SIG-M5 treated with dmso at 0.1 percent for 504 hours (cell line): ENCODE results near the gene TRPV4.

ENCODE experiments used
- DNase-seq: peaks from one replicate; lab custom pipeline; 2025; ENCODE audit not compliant: unreplicated experiment; lab: John Stamatoyannopoulos, UW

TRPV4 gene

GRCh38 chr12:109808876-109809646, 24.1 kb downstream of the TRPV4 start:
- DNase-seq = no peak

DNA sequence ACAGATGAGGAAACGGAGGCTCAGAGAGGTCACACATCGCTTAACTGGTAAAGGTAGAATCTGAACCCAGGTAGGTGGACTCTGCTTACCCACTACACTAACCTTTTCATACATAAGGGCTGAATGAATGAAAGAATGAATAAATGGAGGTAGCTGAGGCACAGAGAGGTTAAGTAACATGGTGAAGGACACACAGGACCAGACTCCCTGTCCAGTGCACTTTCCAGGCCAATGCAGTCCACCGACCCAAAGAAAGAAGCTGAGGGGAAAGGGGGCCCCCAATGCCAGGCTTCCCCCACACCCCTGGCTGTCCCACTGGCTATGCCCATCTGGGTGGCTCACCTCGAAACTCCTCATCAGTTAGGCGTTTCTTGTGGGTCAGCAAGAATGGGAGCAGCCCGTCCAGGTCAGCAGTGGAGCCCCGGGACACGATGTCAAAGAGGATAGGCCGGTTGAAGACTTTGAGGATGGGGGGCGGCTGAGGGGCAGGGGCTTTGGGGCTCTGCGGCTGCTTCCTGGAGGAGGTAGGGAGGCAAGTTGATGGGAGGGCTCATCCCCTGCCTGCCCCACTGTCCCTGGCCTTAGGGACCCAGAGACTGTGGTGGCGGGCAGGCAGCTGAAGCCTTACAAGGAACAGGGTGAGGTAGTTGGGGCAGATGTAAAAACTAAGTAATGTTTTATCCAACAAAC, 25.1 kb downstream of the TRPV4 start:
- DNase-seq = no peak

- DNase-seq = peak; percentile 64
Measured at GRCh38 chr12:109804820-109805761, 28.1 kb downstream of the TRPV4 start.

DNA sequence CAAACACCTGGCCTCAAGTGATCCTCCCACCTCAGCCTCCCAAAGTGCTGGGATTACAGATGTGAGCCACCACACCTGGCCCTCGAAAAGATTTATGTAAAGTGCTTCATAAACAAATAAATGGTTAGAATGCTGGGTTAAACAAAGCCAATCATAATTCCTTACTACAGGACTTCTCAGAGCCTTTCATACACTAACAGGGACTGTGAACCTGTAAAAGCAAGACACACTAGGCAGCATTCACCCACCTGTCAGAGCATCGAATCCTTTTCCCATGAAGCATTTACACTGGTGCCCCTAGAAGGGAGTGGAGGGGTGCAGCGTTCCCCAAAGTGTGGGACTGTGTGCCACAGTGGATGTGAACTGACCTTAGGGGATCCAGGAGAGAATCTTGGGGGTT, 29.5 kb downstream of the TRPV4 start:
- DNase-seq = no peak

DNA sequence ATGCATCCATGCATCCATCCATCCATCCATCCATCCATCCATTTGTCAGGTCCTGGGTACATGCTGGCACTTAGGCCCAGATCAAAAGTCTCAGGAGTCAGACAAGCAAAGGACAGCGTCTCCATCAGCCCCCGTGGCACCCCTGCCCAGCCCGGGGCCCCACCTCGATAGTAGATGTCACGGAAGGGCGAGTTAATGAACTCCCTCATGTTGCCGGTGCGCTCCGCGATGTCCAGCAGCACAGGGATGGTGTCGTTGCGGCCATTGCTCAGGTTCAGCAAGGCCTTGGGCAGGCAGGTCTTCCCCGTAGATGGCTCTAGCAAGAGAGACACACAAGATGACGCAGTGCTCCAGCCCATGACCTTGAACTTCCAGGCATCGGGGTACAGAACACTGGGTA, 30.4 kb downstream of the TRPV4 start:
- no peak for DNase-seq

- DNase-seq = no peak
Measured at GRCh38 chr12:109800536-109800935, 32.7 kb downstream of the TRPV4 start.

GRCh38 chr12:109798691-109799090, 34.5 kb downstream of the TRPV4 start:
- DNase-seq = no peak

- DNase-seq = peak; percentile 95
Measured at GRCh38 chr12:109797905-109798669, 35.1 kb downstream of the TRPV4 start.

DNA sequence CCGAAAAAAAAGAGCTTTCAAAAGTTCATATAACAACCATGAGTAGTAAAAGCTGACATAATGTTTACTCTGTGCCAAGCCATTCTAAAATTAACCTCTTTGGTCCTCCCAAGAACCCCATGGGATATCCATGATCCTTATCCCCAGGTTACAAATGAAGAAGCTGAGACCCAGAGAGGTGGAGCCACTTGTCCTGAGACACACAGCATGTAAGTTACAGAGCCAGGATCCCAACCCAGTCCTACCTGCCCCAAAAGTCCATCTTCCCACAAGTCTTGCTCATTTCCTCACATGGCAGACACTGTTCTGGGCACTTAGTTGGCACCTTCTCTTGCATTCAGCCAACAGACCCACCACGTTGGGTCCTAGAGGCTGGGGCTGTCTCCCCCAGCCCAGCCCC, 37.1 kb downstream of the TRPV4 start:
- no peak for DNase-seq

DNA sequence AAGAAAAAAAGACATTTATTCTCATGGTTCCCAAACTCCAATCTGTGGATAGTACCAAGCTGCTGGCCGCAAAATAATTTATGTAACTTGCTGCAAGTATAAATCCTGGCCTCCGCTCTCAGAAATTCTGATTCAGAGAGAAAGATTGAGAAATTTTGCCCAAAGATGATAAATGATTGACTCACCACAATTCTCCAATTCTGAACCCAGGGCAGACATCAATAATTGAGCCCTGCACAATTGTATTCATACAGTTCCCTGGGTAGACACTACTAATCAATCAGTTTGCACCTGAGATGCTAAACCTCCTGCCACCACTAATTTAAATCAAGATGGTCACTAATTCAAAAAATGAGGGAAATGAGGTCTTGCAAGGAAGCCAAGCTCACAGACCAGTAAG, 38.2 kb downstream of the TRPV4 start:
- DNase-seq = no peak

DNA sequence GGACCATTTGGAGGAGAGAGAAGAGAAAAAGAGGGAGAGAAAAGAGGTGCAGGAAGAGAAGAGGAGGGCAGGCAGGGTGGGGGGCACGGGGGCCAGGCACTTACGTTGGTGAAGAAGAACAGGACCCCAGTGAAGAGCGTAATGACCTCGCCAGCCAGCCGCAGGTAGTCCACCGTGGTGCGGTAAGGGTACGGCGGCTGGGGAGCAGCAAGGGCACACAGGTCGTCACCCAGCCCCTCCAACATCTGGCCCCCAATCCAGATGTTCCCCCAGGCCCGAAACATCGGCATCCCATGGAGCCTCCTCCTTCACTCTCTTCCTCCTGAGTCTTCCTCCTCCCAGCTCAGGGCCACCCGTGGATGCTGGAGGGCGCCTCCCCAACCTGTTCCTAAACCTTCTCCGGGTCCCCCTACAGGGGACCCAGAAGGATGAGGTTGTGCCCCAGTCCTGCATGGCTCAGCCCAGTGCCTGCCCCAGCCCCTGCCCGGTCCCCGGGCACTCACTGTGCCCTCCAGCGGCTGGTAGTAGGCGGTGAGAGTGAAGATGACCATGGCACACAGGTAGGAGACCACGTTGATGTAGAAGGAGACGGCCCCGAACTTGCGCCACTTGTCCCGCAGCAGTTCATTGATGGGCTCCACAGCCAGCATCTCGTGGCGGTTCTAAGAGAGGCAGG, 39.2 kb downstream of the TRPV4 start:
- no peak for DNase-seq

- no peak for DNase-seq
Measured at GRCh38 chr12:109793411-109793810, 39.8 kb downstream of the TRPV4 start.

DNA sequence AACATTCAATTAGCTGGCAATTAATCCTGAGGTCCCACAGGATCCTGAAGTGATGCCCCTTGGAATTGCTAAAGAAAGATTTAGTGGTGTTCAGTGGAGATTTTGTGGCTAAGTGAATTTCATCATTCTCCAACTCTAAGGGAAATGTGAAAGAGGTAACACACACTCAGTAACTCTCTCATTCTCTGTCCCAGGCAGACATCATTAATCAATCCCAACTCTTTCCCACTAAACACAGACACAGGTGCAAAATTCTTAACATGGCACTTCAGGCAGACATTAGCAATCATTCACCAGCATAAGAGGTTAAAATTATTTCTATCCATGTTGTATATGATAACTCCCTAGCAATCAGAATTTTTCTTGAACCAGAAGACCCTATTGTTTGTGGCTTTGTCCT, 40.2 kb downstream of the TRPV4 start:
- DNase-seq = no peak

DNA sequence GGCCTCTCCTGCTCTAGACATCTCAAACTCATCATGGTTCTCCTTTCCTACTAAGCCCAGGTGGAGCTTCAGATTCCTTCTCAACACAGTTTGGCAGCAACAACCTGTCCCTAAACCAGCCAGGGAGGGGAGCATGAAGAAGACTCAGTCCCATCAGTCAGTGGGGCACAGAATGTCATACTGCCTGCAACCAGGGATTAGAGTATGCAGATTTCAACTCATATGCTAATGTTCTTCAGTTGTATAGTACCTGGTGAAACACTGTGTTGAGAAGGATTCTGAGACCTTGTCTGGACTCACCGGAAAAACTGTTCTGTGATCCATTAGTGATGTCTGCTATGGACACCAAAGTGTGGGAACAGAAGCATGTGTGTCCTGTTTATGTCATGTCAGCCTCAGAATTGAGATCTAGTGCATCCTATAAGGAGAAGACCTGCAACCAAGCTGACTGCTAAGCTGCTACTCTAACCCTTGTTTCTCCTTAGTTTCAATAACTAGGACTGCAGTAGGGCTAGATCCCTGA, 43.6 kb downstream of the TRPV4 start:
- DNase-seq = no peak

GRCh38 chr12:109786799-109787198, 46.4 kb downstream of the TRPV4 start:
- no peak for DNase-seq

- no peak for DNase-seq
Measured at GRCh38 chr12:109785854-109786253, 47.3 kb downstream of the TRPV4 start.

DNA sequence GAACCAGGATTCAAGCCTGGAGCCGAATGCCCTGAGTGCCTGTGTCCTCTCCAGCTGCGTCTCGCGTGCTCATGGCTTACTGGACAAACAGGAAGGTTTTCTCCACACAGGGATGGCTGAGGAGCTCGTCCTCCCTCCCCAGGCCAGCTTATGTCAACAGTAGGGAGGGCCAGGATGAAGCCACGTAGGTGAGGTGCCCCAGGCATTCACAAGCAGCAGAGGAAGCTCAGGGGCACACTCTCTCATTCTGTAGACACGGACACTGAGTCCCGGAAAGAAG, 49.3 kb downstream of the TRPV4 start:
- DNase-seq = no peak

GRCh38 chr12:109783135-109783964, 49.8 kb downstream of the TRPV4 start:
- no peak for DNase-seq

DNA sequence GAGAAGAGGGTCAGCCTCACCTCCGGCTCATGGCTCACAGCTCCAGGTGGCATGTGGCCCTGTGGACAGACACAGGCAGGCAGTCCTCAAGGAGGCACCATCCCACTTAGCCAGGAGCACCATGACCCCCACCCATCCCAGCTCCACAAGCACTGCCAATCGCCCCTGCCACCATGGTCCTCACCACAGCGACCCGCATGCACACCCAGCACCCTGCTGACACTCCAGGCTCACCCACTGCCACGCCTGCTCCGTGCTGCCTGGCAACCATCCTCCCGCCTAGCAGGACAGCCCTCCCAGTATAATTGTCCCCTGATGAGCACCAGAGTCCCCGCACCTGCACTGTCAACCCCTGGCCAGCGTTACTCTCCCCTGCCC, 50.9 kb downstream of the TRPV4 start:
- no peak for DNase-seq
